Keratinocyte (primary cell): ENCODE results near the gene ATP2B1.

ENCODE experiments used
- EZH2 ChIP-seq: IDR thresholded peaks from one replicate; pipeline ENCODE4 v1.6.1; 2012; ENCODE audit warnings: inconsistent platforms, mild to moderate bottlenecking, low read length, moderate library complexity
- TF ChIP-seq, protein P1 (sequence below), 3 experiments: IDR thresholded peaks in 1 of 3; conservative IDR thresholded peaks in 1 of 3; optimal IDR thresholded peaks in 1 of 3; 2 replicates in 2 of 3; 3 replicates in 1 of 3; pipeline versions ENCODE3 to v1.5.1; 2011; ENCODE audit warnings: low read length in 3 of 3, mild to moderate bottlenecking in 3 of 3, moderate library complexity in 2 of 3, control low read depth in 1 of 3, inconsistent platforms in 1 of 3; ENCODE audit not compliant: insufficient read depth in 2 of 3; ENCODE audit errors: extremely low read depth in 1 of 3

DNA sequence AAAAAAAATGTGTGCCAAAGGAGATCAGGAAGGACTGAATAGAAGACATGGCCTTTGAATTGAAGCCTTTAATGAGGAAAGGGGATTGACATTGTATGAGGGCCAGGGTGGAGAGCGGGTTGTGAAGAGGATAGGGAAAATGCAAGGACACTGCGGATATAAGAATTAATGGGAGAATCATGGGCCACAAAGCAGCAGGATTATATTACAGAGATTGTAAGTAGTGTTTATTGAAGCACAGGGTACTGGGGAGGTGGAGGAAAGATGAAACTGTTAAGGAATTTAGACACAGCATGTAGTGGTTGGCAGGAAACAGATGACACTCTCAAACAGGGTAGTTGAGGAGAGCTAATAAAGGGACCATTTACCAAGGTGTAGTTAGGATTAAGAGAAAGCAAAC lies 166.4 kb downstream of the ATP2B1 start:
- TF ChIP-seq, protein P1, sequence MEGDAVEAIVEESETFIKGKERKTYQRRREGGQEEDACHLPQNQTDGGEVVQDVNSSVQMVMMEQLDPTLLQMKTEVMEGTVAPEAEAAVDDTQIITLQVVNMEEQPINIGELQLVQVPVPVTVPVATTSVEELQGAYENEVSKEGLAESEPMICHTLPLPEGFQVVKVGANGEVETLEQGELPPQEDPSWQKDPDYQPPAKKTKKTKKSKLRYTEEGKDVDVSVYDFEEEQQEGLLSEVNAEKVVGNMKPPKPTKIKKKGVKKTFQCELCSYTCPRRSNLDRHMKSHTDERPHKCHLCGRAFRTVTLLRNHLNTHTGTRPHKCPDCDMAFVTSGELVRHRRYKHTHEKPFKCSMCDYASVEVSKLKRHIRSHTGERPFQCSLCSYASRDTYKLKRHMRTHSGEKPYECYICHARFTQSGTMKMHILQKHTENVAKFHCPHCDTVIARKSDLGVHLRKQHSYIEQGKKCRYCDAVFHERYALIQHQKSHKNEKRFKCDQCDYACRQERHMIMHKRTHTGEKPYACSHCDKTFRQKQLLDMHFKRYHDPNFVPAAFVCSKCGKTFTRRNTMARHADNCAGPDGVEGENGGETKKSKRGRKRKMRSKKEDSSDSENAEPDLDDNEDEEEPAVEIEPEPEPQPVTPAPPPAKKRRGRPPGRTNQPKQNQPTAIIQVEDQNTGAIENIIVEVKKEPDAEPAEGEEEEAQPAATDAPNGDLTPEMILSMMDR (optimal IDR thresholded peaks at IDR 0.05 in 1 of 3, IDR thresholded peaks at IDR 0.05 in 1 of 3, conservative IDR thresholded peaks at IDR 0.05 in 1 of 3; ENCODE audit: extremely low read depth in 1 of 3, insufficient read depth in 2 of 3, low read length in 3 of 3): no peak
- TF ChIP-seq EZH2: no peak
